Measurements from ENCODE around the gene C9orf85. TPM values are rescaled to one million over a fixed set of nuclear protein-coding genes. Genes with fewer than 3 reads are reported as not detected.

The C9orf85 gene
- total RNA-seq, 1 donor from 2014 or later = 6.3 TPM

- intact Hi-C loops (cut with micrococcal nuclease) = no loop called here
- Histone ChIP-seq H3K4me3 (no peak overlapping the region), H3K4me1 (peaks cover 31% of the 10 kb centered on the region), H3K27me3 (ENCODE audit: low read depth) (no peaks in the 10 kb centered on the region), H3K9me3 (replicated peaks) (peaks cover 24% of the 10 kb centered on the region), H3K36me3 (no peaks in the 10 kb centered on the region), H3K27ac (replicated peaks) (no peak overlapping the region)
- no peak for DNase-seq
- TF ChIP-seq CTCF (IDR thresholded peaks at IDR 0.05; ENCODE audit: borderline replicate concordance) = no peak
These were observed 24.9 kb upstream of the C9orf85 start for GRCh38 chr9:71886541-71886940.

- Histone ChIP-seq H3K9me3 (replicated peaks) (peaks cover 16% of the 10 kb centered on the region), H3K27me3 (ENCODE audit: low read depth) (no peaks in the 10 kb centered on the region), H3K4me1 (peaks cover 31% of the 10 kb centered on the region), H3K36me3 (no peaks in the 10 kb centered on the region), H3K4me3 (no peak overlapping the region), H3K27ac (replicated peaks) (no peak overlapping the region)
- intact Hi-C loops (cut with micrococcal nuclease) = no loop called here
- no peak for TF ChIP-seq CTCF (IDR thresholded peaks at IDR 0.05; ENCODE audit: borderline replicate concordance)
- DNase-seq = no peak
These were observed 24.1 kb upstream of the C9orf85 start for GRCh38 chr9:71887362-71887761.

- no peak for DNase-seq
- Histone ChIP-seq H3K36me3 (no peaks in the 10 kb centered on the region), H3K9me3 (replicated peaks) (no peaks in the 10 kb centered on the region), H3K27ac (replicated peaks) (no peak overlapping the region), H3K27me3 (ENCODE audit: low read depth) (no peaks in the 10 kb centered on the region), H3K4me1 (peaks cover 39% of the 10 kb centered on the region), H3K4me3 (no peak overlapping the region)
- no peak for TF ChIP-seq CTCF (IDR thresholded peaks at IDR 0.05; ENCODE audit: borderline replicate concordance)
- intact Hi-C loops (cut with micrococcal nuclease) = no loop called here
These were observed 21.3 kb upstream of the C9orf85 start for GRCh38 chr9:71890042-71890679.

- Histone ChIP-seq H3K27me3 (ENCODE audit: low read depth) (no peaks in the 10 kb centered on the region), H3K4me1 (peaks cover 48% of the 10 kb centered on the region), H3K9me3 (replicated peaks) (no peaks in the 10 kb centered on the region), H3K36me3 (no peaks in the 10 kb centered on the region), H3K27ac (replicated peaks) (no peak overlapping the region), H3K4me3 (no peak overlapping the region)
- no peak for TF ChIP-seq CTCF (IDR thresholded peaks at IDR 0.05; ENCODE audit: borderline replicate concordance)
- DNase-seq = no peak
- intact Hi-C loops (cut with micrococcal nuclease) = no loop called here
These were observed 19.8 kb upstream of the C9orf85 start for GRCh38 chr9:71891557-71892189.

- Histone ChIP-seq H3K27ac (replicated peaks) (no peak overlapping the region), H3K36me3 (no peaks in the 10 kb centered on the region), H3K27me3 (ENCODE audit: low read depth) (no peaks in the 10 kb centered on the region), H3K9me3 (replicated peaks) (no peaks in the 10 kb centered on the region), H3K4me3 (no peak overlapping the region), H3K4me1 (peaks cover 49% of the 10 kb centered on the region)
- intact Hi-C loops (cut with micrococcal nuclease) = no loop called here
- no peak for TF ChIP-seq CTCF (IDR thresholded peaks at IDR 0.05; ENCODE audit: borderline replicate concordance)
- DNase-seq = no peak
These were observed 16.3 kb upstream of the C9orf85 start for GRCh38 chr9:71895117-71895516.

Data from left ventricle myocardium inferior (tissue), 1 donor.